Measurements from ENCODE around the gene MIA. TPM values are rescaled to one million over a fixed set of nuclear protein-coding genes. Genes with fewer than 3 reads are reported as not detected.

The MIA gene
- total and polyA plus RNA-seq, 2 of the 8 experiments (the other 6 are each of a cell fraction or from before 2014, with no cell fraction given), result not detected

DNA sequence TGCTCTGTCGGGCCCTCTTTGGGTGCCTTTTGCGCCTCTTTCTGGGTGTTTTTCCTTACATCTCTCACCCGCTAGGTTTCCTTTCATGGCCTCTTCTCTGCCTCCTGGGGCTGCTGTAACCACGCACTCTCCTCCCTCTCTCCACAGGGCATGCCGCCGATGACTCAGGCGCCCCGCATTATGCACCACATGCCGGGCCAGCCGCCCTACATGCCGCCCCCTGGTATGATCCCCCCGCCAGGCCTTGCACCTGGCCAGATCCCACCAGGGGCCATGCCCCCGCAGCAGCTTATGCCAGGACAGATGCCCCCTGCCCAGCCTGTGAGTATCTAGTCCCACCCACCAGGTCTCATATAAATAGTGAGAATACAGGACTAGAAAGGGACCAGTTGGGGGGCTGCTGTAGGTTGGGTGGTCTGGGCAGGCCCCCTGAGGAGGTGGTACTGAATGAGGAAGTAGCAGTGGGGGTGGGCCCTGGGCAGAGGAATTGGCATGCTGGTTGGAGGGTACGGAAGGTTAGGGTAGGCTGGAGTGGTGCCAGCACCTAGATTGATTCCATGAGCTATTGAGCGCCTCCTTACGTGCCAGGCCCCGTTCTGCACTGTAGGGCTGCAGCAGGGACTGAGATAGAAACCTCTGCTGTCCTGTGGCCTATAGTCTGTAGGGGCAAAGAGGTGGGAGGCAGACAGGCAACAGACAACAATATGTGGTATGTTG is 12.4 kb upstream of the MIA start (continued):
- TF ChIP-seq NANOG (IDR thresholded peaks at IDR 0.05; ENCODE audit: insufficient read depth, low read depth, low read length, poor library complexity, severe bottlenecking), result no peak

All from H1 (cell line).